ENCODE data around the gene AMOTL1. TPM values are rescaled to one million over a fixed set of nuclear protein-coding genes. Genes with fewer than 3 reads are reported as not detected.

Gene AMOTL1
- total and polyA plus RNA-seq, 3 experiments from 2014 or later, result 0.12 to 0.78 (median 0.50) TPM

DNA sequence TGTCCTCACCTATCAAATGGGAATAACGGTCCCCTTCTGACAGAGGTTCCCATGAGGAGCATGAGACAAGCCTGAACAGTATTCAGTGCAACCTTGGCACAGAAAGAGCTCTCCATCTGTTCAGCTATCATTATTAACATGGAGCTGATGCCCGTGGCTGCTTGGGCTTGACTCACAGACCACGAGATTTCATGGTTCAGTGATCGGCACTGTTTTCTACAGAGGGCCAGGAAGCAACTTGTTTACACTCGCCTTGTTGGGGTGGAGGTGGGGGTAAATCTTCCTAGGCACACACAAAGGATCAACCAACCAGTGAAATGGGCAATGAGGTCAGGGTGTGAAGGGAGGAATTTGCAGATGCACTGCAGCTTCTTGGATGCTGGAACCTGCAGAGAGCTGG lies 117.0 kb downstream of the AMOTL1 start:
- POLR2A ChIA-PET, result no interaction called here
- no peaks in the 10 kb centered on the region for H3K9me3 ChIP-seq (ENCODE audit: low read length)
- CTCF ChIA-PET, result interaction anchor here (1.3 kb wide), 1 partner anchor 13 kb away, joined by 3 read pairs; no protein-coding TSS in a partner anchor
- H3K27me3 Mint-ChIP-seq, result peaks cover 2 to 4% of the 10 kb centered on the region in 2 donors
- no peaks in the 10 kb centered on the region for H3K36me3 ChIP-seq (ENCODE audit: insufficient read depth, low read length)
- H3K27ac Mint-ChIP-seq, result no peak overlapping the region
- H3K27ac ChIP-seq (ENCODE audit: low read depth, low read length), result no peak overlapping the region
- H3K4me3 ChIP-seq (ENCODE audit: low read length), result no peak overlapping the region
- H3K4me1 ChIP-seq (ENCODE audit: insufficient read depth, low read length), result no peaks in the 10 kb centered on the region
- H3K9me3 Mint-ChIP-seq, result peaks cover 10 to 21% (median 14%) of the 10 kb centered on the region in 5 donors
- no peaks in the 10 kb centered on the region for H3K27me3 ChIP-seq (ENCODE audit: insufficient read depth, low read length, poor library complexity, severe bottlenecking)
- H3K36me3 Mint-ChIP-seq, result peaks cover 0 to 11% (median 0%) of the 10 kb centered on the region in 3 donors
- H3K4me1 Mint-ChIP-seq, result no peaks in the 10 kb centered on the region
- no peak for DNase-seq
- no peak overlapping the region for H3K4me3 Mint-ChIP-seq

GRCh38 chr11:94885581-94885980 lies 117.4 kb downstream of the AMOTL1 start:
- H3K4me1 ChIP-seq (ENCODE audit: insufficient read depth, low read length), result no peaks in the 10 kb centered on the region
- Mint-ChIP-seq H3K4me3 (no peak overlapping the region), H3K36me3 (peaks cover 0 to 13% (median 0%) of the 10 kb centered on the region in 3 donors), H3K27me3 (peaks cover 2 to 6% of the 10 kb centered on the region in 2 donors), H3K4me1 (no peaks in the 10 kb centered on the region), H3K9me3 (peaks cover 12 to 24% (median 18%) of the 10 kb centered on the region in 5 donors), H3K27ac (no peak overlapping the region)
- ChIA-PET CTCF (no interaction called here), POLR2A (no interaction called here)
- H3K27me3 ChIP-seq (ENCODE audit: insufficient read depth, low read length, poor library complexity, severe bottlenecking), result no peaks in the 10 kb centered on the region
- H3K4me3 ChIP-seq (ENCODE audit: low read length), result no peak overlapping the region
- no peaks in the 10 kb centered on the region for H3K9me3 ChIP-seq (ENCODE audit: low read length)
- no peak for DNase-seq
- no peaks in the 10 kb centered on the region for H3K36me3 ChIP-seq (ENCODE audit: insufficient read depth, low read length)
- H3K27ac ChIP-seq (ENCODE audit: low read depth, low read length), result no peak overlapping the region

DNA sequence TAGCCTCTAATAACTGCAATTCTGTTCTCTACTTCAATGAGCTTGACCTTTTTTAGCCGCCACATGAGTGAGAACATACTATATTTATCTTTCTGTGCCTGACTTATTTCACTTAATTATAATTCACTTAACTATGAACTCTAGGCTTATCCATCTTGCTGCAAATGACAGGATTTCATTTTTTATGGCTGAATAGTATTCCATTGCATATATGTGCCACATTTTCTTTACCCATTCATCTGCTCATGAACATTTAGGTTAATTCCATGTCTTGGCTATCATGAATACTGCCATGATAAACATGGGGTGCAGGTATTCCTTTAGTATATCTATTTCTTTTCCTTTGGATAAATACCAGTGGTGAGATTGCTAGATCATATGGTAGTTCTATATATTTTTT lies 120.0 kb downstream of the AMOTL1 start:
- CTCF ChIA-PET, result no interaction called here
- Histone ChIP-seq H3K27ac (ENCODE audit: low read depth, low read length) (no peak overlapping the region), H3K4me3 (ENCODE audit: low read length) (no peak overlapping the region), H3K36me3 (ENCODE audit: insufficient read depth, low read length) (no peaks in the 10 kb centered on the region), H3K9me3 (ENCODE audit: low read length) (no peaks in the 10 kb centered on the region), H3K27me3 (ENCODE audit: insufficient read depth, low read length, poor library complexity, severe bottlenecking) (no peaks in the 10 kb centered on the region), H3K4me1 (ENCODE audit: insufficient read depth, low read length) (no peaks in the 10 kb centered on the region)
- Mint-ChIP-seq H3K27me3 (peaks cover 10 to 15% of the 10 kb centered on the region in 2 donors), H3K4me3 (no peak overlapping the region), H3K36me3 (peaks cover 0 to 24% (median 0%) of the 10 kb centered on the region in 3 donors), H3K27ac (no peak overlapping the region), H3K4me1 (no peaks in the 10 kb centered on the region), H3K9me3 (peaks cover 29 to 50% (median 43%) of the 10 kb centered on the region in 5 donors)
- POLR2A ChIA-PET, result no interaction called here
- DNase-seq, result no peak

DNA sequence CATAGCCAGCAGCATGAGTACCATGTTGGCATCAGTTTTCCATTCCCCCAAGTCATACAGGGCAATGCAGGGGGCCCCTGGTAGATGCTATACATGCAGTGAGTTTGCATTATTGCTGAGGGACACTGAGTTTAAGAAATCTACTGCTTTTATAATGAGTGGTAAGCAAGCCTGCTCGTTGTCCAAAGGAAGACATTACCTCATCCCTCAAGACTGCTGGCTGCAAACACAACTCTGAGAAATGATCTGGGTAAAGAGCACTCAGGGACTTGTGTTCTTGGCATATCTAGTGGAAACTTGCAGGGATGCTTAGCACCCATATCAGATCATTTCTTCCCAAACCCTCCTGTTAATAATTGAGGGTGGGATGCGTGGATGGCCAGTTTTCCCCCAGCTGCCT lies 127.3 kb downstream of the AMOTL1 start:
- CTCF ChIA-PET, result no interaction called here
- Mint-ChIP-seq H3K9me3 (peaks cover 24 to 43% (median 37%) of the 10 kb centered on the region in 5 donors), H3K4me3 (no peak overlapping the region), H3K27me3 (peaks cover 17 to 30% of the 10 kb centered on the region in 2 donors), H3K4me1 (no peaks in the 10 kb centered on the region), H3K27ac (peak overlapping the region in 1 of 8 donors; percentile 45), H3K36me3 (peaks cover 0 to 13% (median 0%) of the 10 kb centered on the region in 3 donors)
- Histone ChIP-seq H3K27me3 (ENCODE audit: insufficient read depth, low read length, poor library complexity, severe bottlenecking) (no peaks in the 10 kb centered on the region), H3K4me3 (ENCODE audit: low read length) (no peak overlapping the region), H3K9me3 (ENCODE audit: low read length) (no peaks in the 10 kb centered on the region), H3K27ac (ENCODE audit: low read depth, low read length) (no peak overlapping the region), H3K4me1 (ENCODE audit: insufficient read depth, low read length) (no peaks in the 10 kb centered on the region), H3K36me3 (ENCODE audit: insufficient read depth, low read length) (no peaks in the 10 kb centered on the region)
- POLR2A ChIA-PET, result no interaction called here
- DNase-seq, result no peak

GRCh38 chr11:94895971-94896370 lies 127.8 kb downstream of the AMOTL1 start:
- no peak overlapping the region for H3K27ac ChIP-seq (ENCODE audit: low read depth, low read length)
- no peak overlapping the region for H3K4me3 Mint-ChIP-seq
- no peaks in the 10 kb centered on the region for H3K4me1 Mint-ChIP-seq
- no peak for DNase-seq
- no peaks in the 10 kb centered on the region for H3K36me3 ChIP-seq (ENCODE audit: insufficient read depth, low read length)
- no peaks in the 10 kb centered on the region for H3K4me1 ChIP-seq (ENCODE audit: insufficient read depth, low read length)
- H3K27me3 Mint-ChIP-seq, result peaks cover 15 to 26% of the 10 kb centered on the region in 2 donors
- no peak overlapping the region for H3K4me3 ChIP-seq (ENCODE audit: low read length)
- H3K36me3 Mint-ChIP-seq, result peaks cover 0 to 8% (median 0%) of the 10 kb centered on the region in 3 donors
- H3K9me3 ChIP-seq (ENCODE audit: low read length), result no peaks in the 10 kb centered on the region
- H3K27me3 ChIP-seq (ENCODE audit: insufficient read depth, low read length, poor library complexity, severe bottlenecking), result no peaks in the 10 kb centered on the region
- peak overlapping the region in 1 of 8 donors; percentile 45 for H3K27ac Mint-ChIP-seq
- peaks cover 20 to 38% (median 31%) of the 10 kb centered on the region in 5 donors for H3K9me3 Mint-ChIP-seq
- POLR2A ChIA-PET, result no interaction called here
- CTCF ChIA-PET, result no interaction called here

- Histone ChIP-seq H3K36me3 (ENCODE audit: insufficient read depth, low read length) (no peaks in the 10 kb centered on the region), H3K27me3 (ENCODE audit: insufficient read depth, low read length, poor library complexity, severe bottlenecking) (no peaks in the 10 kb centered on the region), H3K27ac (ENCODE audit: low read depth, low read length) (no peak overlapping the region), H3K4me1 (ENCODE audit: insufficient read depth, low read length) (no peaks in the 10 kb centered on the region), H3K9me3 (ENCODE audit: low read length) (no peaks in the 10 kb centered on the region), H3K4me3 (ENCODE audit: low read length) (no peak overlapping the region)
- DNase-seq, result no peak
- H3K4me1 Mint-ChIP-seq, result no peaks in the 10 kb centered on the region
- peaks cover 10 to 23% of the 10 kb centered on the region in 2 donors for H3K27me3 Mint-ChIP-seq
- no peak overlapping the region for H3K27ac Mint-ChIP-seq
- H3K9me3 Mint-ChIP-seq, result peaks cover 9 to 24% (median 18%) of the 10 kb centered on the region in 5 donors
- ChIA-PET POLR2A (no interaction called here), CTCF (interaction anchor here (0.9 to 1.3 kb wide), 4 partner anchors 9 to 381 kb away, joined by 3 to 5 read pairs (median 4); no protein-coding TSS in a partner anchor)
- H3K36me3 Mint-ChIP-seq, result peaks cover 0 to 6% (median 0%) of the 10 kb centered on the region in 3 donors
- no peak overlapping the region for H3K4me3 Mint-ChIP-seq
Measured at GRCh38 chr11:94897330-94897768, 129.2 kb downstream of the AMOTL1 start.

DNA sequence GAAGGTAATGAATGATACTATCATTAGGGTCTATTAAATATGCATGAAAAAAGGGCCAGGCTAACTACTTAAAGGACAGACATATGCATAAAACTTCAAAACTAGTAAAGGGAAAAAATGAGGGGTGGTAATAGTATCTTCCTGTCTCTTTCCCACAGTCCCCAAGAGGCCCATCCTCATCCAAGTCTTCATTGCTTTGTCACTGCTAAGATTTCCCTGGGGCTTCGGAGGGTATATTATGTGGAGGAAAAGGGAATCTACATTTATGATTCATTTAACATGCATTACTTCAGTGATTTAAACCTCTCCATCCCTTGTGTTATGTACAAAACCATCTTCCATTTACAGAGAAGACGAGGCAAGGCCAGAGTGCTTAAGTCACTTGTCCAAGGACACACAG lies 139.1 kb downstream of the AMOTL1 start:
- no peak for DNase-seq
- no peaks in the 10 kb centered on the region for H3K9me3 ChIP-seq (ENCODE audit: low read length)
- H3K27me3 ChIP-seq (ENCODE audit: insufficient read depth, low read length, poor library complexity, severe bottlenecking), result no peaks in the 10 kb centered on the region
- no peaks in the 10 kb centered on the region for H3K4me1 Mint-ChIP-seq
- H3K9me3 Mint-ChIP-seq, result peaks cover 0 to 14% (median 7%) of the 10 kb centered on the region in 5 donors
- no peaks in the 10 kb centered on the region for H3K36me3 ChIP-seq (ENCODE audit: insufficient read depth, low read length)
- H3K27ac ChIP-seq (ENCODE audit: low read depth, low read length), result no peak overlapping the region
- H3K4me1 ChIP-seq (ENCODE audit: insufficient read depth, low read length), result no peaks in the 10 kb centered on the region
- peaks cover 0 to 3% of the 10 kb centered on the region in 2 donors for H3K27me3 Mint-ChIP-seq
- POLR2A ChIA-PET, result no interaction called here
- peak overlapping the region in 1 of 8 donors; percentile 47 for H3K27ac Mint-ChIP-seq
- no peak overlapping the region for H3K4me3 Mint-ChIP-seq
- CTCF ChIA-PET, result interaction anchor here (1.2 kb wide), 1 partner anchor 10 kb away, joined by 5 read pairs; no protein-coding TSS in a partner anchor
- no peak overlapping the region for H3K4me3 ChIP-seq (ENCODE audit: low read length)
- H3K36me3 Mint-ChIP-seq, result peaks cover 0 to 35% (median 7%) of the 10 kb centered on the region in 3 donors

GRCh38 chr11:94909371-94909820 lies 141.2 kb downstream of the AMOTL1 start:
- Mint-ChIP-seq H3K36me3 (peaks cover 0 to 30% (median 8%) of the 10 kb centered on the region in 3 donors), H3K9me3 (peaks cover 0 to 14% (median 7%) of the 10 kb centered on the region in 5 donors), H3K4me3 (no peak overlapping the region), H3K27ac (no peak overlapping the region), H3K27me3 (peaks cover 0 to 3% of the 10 kb centered on the region in 2 donors), H3K4me1 (no peaks in the 10 kb centered on the region)
- CTCF ChIA-PET, result interaction anchor here (1.7 kb wide), 1 partner anchor 12 kb away, joined by 4 read pairs; no protein-coding TSS in a partner anchor
- no peak overlapping the region for H3K4me3 ChIP-seq (ENCODE audit: low read length)
- POLR2A ChIA-PET, result no interaction called here
- H3K9me3 ChIP-seq (ENCODE audit: low read length), result no peaks in the 10 kb centered on the region
- no peak overlapping the region for H3K27ac ChIP-seq (ENCODE audit: low read depth, low read length)
- DNase-seq, result no peak
- H3K36me3 ChIP-seq (ENCODE audit: insufficient read depth, low read length), result no peaks in the 10 kb centered on the region
- no peaks in the 10 kb centered on the region for H3K4me1 ChIP-seq (ENCODE audit: insufficient read depth, low read length)
- H3K27me3 ChIP-seq (ENCODE audit: insufficient read depth, low read length, poor library complexity, severe bottlenecking), result no peaks in the 10 kb centered on the region
